Measurements from ENCODE around the gene RNF227.
A peak's percentile ranks its signal among the peaks of the same experiment; 100 is the strongest.
"Not testable (repeated sequence)": the region's sequence is repeated elsewhere in the genome, so short reads cannot be mapped to it uniquely, and the experiment has no call there.

Gene RNF227

GRCh38 chr17:7887482-7888183 is 28.5 kb downstream of the RNF227 start:
- DNase-seq = peak; percentile 54

- no peak for DNase-seq
Observed at GRCh38 chr17:7887038-7887481, 29.0 kb downstream of the RNF227 start.

GRCh38 chr17:7886227-7887037 is 29.7 kb downstream of the RNF227 start:
- DNase-seq = no peak

DNA sequence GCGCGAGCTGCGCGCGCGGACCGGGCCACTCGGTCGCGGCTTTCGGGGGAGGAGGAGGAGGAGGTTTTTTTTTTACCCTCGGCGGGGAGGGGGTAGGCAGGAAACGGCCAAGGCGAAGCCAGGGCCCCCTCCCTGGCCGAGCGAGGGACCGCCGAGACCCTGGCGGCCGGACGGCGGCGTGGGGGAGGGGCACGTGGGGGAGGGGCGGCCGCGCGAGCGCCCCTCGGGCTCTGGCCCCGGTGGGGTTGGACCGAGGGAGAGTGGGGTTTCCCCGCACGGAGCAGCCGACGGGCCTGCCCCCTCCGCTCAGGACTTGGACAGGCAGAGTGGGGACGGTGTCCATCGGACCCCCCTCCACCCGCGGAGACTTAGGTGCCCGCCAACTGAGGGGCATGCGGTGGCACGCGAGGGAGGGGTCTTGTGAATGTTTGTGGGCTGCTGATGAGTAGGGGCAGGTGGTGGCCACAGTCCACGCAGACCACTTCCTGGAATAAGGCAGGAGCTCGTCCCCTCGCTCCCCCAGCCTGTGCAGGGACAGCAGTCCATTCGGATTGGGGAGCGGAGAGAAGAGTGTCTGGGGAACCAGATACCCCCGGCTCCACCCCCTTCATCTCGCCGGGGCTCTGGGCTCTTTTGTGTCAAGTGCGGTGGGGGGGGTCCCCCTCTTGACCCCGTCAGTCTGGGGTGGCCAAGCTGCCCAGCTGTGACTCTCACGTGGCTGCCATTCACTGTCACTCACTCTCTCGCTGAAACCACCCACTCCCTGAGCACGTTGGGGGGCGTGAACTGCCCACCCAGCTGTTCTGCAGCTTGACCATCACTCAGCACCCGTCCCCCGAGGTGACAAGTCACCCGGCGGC is 30.5 kb downstream of the RNF227 start:
- no peak for DNase-seq

DNA sequence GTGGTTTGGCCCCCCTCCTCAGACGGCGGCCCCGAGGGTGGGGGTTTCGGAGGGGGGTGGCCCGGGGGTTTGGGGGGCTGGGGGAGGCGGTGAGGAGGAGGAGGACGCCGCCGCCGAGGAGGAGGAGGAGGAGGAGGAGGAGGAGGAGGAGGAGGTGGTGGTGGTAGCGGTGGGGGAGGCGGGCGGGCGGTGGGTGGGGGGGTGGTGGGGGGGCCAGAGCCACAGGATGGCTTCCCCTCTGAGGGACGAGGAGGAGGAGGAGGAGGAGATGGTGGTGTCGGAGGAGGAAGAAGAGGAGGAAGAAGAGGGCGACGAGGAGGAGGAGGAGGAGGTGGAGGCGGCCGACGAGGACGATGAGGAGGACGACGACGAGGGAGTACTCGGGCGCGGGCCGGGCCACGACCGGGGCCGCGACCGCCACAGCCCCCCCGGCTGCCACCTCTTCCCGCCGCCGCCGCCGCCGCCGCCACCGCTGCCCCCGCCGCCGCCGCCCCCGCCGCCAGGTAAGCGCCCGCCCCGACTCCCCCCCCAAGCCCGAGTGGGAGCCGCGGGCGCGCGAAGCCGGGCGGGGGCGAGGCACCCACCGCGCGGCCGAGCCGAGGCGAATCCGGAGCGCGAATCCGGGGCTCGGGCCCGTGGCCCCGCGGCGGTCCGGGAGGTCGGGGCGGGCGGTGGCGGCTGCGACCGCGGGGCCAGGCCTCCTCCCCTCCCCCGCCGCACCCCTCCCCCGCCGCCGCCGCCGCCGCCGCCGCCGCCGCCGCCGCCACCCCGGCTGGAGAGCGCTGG is 31.3 kb downstream of the RNF227 start:
- no peak for DNase-seq

DNA sequence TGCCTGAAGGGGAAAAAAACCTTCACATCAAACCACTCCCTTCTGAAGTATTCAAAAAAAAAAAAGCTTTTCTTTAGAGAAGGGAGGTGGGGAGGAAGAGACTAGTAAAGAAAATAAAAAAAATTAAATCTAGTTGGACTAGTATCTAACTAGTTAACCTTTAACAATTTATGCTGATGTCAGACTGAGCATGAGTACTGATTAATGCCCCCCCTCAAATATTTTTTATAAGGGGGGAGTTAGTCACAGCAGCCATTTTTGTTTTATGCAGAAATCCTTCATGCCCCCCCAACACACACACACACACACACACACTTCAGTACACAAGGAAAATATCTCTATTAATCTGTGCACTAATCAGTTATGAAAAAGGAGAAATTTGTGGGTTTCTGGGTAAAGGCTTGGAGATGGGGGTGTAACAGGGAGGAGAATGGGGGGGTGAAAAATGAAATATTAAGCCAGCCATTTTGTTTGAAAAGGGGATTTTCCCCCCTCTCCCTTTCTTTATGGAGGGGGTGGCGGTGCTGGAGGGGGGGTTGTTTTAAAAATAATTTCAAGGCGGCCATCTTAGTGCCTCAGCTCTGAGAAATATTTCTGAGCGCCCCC is 32.2 kb downstream of the RNF227 start:
- no peak for DNase-seq

GRCh38 chr17:7882629-7883028 is 33.5 kb downstream of the RNF227 start:
- no peak for DNase-seq

- no peak for DNase-seq
Observed at GRCh38 chr17:7882068-7882467, 34.0 kb downstream of the RNF227 start.

GRCh38 chr17:7881276-7882054 is 34.6 kb downstream of the RNF227 start:
- no peak for DNase-seq

DNA sequence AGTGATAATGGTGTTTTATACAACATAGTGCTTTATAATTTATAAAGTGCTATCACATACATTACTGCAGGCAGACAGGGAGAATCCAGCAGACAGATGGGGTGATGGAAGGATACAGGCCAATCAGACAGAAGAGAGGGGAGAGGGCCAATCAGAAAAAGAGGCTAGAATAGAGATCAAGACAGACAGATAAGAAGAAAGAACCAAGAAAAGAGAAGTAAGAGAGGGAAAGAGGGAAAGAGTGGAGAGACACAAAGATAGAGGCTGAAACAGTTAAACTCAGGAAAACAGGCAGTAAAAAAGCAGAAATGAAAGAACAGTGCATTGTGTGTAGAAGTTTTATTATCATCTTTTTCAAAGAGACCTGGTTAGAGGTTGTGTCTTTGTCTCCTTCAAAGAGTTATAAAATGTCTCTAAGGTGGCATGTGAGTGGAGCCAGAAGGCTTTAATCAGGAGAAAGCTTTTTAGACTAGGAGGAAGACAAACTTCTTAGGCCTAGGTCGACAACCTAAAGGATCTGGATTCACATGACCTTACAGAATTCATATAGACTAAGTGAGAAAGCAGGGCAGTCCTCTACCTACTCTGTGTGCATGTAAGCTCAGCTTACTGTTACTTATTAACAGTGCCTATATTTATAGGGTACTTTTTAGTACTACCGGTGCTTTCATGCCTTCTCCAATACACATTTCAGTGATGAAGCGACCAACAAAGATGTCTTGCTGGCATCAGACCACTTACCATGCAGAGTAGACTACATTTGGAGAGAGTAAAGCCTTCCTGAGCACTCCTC is 35.8 kb downstream of the RNF227 start:
- DNase-seq = no peak

DNA sequence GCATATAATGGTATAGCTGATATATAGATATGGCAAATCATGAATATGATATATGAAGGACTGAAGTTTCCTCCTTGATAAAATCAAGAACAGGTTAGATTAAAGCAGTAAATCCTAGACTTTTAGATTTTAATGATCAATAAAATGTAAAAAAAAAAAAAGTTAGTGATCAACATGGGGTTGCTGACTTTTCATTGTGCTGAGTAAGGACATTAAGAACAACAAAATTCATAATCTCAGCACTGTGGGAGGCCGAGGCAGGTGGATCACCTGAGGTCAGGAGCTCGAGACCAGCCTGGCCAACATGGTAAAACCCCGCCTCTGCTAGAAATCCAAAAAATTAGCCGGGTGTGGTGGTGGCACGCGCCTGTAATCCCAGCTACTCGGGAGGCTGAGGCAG is 37.9 kb downstream of the RNF227 start:
- no peak for DNase-seq

DNA sequence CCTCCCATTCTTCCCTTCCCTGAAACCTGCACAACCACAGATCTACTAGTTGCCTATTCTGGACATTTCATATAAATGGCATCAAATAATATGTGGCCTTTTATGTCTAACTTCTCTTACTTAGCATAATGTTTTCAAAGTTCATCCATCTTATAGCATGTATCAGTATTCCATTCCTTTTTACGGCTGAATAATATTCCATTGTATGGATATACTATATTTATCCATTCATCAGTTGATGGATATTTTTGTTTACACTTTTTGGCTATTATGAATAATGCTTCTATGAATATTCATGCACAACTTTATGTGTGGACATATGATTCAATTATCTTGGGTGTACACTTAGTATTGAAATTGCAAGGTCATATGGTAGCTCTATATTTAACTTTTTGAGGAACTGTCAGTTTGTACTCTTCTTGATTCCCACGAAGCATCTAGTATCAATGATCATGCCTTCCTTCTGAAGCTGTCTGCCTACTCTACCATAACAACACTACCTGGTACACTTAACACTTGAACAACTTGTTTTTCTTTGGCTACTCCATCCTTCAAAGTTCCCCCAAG is 40.2 kb downstream of the RNF227 start:
- DNase-seq = no peak

- DNase-seq = no peak
Observed at GRCh38 chr17:7873051-7873450, 43.0 kb downstream of the RNF227 start.

GRCh38 chr17:7867881-7868329 is 48.2 kb downstream of the RNF227 start:
- no peak for DNase-seq

DNA sequence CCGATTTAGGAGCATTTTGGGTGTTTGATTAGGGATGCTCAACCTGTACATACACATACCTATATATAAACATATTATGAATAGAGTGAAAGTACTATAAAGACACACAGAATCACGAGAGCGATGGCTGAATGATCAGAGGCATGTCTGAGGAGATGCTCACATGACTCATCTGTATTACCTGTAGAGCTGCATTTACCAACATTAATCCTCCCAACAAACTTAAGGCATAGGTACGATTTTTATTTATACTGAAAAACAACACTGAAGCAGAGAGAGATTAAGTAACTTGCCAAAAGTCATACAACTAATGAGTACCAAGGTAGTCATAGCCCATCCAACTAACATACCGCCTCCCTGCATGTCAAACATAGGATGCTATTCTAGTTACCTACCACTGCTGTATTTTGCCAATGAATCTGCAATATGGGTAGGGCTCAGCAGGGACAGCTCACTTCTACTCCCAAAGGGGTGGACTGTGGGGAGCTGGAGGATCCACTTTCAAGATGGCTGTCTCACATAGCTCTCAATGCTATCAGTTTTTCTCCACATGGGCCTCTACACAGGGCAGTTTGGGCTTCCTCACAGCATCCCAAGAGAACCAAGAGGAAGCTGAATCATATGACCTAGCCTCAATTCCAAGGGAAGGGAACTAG is 51.0 kb downstream of the RNF227 start:
- no peak for DNase-seq

- DNase-seq = not testable (repeated sequence)
Observed at GRCh38 chr17:7864384-7864783, 51.7 kb downstream of the RNF227 start.
